Activated CD8-positive, alpha-beta memory T cell treated with anti-CD3 and anti-CD28 coated beads, Interleukin-2, amount 50 U/mL, for 24 hours (primary cell): ENCODE results near the gene CD37.
"Not testable (repeated sequence)": the region's sequence is repeated elsewhere in the genome, so short reads cannot be mapped to it uniquely, and the experiment has no call there.

Source experiments
- DNase-seq: peaks from one replicate; pipeline ENCODE4 v3.0.0-alpha.2; 2020; ENCODE audit errors: extremely low read depth

CD37 gene

DNA sequence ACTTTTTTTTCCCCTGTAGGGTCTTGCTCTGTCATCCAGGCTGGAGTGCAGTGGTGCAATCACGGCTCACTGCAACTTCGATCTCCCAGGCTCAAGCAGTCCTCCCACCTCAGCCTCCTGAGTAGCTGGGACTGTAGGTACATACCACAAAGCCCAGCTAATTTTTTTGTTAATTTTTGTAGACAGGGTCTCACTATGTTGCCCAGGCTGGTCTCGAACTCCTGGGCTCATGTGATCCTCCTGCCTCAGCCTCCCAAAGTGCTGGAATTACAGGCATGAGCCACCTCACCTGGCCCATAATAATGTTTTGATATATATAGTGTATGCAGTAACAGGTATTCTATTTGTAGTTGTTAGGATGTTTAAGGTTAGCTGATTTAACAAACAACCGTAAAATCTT lies 4.0 kb upstream of the CD37 start:
- DNase-seq: not testable (repeated sequence)

DNA sequence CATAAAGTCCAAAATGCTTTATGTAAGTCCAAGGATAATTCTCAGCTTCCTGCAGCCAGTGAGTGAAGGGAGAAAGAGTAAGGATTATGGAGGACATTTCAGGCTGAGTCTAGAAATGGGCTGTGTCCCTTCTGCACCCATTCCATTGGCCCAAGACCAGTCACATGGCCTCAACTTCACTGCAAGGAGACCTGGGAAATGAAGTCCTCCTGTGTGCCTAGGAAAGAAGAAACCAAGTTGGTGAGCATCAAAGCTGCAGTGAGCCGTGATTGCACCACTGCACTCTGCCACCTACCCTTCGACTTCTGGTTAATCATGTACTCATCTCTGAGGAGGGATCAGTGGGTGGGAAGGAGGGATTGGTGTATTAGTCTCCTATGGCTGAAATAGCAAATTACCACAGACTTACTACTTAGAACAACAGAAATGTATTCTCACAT lies 3.6 kb upstream of the CD37 start:
- no peak for DNase-seq

DNA sequence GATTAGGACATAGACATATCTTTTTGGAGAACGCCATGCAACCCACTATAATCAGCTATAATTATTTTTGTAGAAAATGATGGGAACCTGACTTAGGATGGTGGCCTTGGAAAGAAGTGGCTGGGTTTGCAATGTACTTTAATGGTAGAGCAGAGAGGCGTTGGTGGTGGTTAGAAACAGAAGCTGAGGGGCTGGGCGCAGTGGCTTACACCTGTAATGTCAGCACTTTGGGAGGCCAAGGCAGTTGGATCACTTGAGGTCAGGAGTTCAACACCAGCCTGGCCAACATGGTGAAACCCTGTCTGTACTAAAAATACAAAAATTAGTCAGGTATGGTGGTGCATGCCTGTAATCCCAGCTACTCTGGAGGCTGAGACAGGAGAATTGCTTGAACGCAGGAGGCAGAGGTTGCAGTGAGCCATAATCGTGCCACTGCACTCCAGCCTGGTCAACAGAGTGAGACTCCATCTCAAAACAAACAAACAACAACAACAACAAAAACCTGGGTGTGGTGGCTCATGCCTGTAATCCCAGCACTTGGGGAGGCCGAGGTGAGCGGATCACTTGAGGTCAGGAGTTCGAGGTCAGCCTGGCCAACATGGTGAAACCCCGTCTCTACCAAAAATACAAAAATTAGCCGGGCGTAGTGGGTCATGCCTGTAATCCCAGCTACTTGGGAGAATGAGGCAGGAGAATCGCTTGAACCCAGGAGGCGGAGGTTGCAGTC lies 2.4 kb upstream of the CD37 start:
- not testable (repeated sequence) for DNase-seq

DNA sequence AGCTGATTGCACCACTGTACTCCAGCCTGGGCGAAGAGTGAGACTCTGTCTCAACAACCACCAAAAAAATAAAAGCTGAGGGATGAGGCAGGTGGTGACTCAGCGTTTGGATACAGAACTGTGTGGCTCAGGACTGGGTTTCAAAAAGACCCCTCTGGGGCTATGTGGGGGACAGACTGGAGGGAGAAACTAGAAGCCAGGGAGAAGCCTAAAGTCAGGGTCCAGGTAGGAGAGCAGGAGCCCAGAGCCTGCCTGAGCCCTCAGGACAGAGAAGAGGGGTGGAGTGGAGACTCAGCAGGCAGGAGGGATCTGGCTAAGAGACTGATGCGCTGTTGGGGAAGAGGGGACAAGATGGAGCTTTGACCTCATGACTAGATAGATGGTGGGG lies 1.8 kb upstream of the CD37 start:
- DNase-seq: no peak

DNA sequence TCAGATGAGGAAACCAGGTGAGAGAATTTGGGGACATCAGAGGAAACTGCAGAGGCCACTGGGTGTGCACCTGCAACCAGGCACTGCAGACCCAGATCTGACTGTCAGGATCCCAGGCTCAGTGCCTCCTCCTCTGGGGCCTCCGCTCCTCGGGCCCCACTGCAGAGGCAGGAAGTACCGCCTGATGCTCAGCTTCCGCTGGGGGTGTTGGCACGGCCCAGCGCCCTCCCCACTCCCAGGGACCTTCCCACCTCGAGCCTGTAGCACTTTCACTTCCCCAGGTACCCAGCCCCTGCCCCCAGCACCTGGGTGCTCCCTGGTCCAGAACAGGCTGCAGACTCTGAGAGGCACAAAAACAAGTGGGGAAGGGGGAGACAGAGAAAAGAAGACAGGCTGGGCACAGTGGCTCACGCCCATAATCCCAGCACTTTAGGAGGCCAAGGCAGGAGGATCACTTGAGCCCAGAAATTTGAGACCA lies 1.4 kb upstream of the CD37 start:
- DNase-seq: no peak

DNA sequence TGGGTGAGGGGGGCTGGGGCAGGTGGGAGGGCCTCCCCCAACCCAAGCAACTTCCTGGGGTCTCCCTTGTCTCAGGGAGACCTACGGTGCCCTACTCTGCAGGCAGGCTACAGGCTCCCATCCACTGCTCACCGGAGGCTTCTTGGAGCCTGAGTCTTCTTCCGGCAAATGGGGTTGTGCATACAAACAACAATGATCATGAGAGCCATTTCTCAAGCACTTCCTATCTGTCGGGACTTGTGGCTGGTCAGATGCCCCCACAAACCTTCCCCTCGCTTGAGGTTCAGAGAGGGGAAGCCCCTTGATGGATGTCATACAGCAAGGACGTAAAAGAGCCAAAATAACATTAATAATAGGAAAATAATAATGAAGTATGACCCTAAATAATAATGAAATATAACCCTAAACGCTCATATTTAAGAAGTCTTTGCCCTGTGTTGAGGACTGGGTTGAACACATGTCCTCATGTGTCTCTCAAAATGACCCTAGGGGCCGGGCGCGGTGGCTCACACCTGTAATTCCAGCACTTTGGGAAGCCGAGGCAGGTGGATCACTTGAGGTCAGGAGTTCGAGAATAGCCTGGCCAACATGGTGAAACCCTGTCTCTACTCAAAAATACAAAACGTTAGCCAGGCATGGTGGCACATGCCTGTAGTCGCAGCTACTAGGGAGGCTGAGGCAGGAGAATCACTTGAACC lies 727 bp downstream of the CD37 start:
- no peak for DNase-seq

DNA sequence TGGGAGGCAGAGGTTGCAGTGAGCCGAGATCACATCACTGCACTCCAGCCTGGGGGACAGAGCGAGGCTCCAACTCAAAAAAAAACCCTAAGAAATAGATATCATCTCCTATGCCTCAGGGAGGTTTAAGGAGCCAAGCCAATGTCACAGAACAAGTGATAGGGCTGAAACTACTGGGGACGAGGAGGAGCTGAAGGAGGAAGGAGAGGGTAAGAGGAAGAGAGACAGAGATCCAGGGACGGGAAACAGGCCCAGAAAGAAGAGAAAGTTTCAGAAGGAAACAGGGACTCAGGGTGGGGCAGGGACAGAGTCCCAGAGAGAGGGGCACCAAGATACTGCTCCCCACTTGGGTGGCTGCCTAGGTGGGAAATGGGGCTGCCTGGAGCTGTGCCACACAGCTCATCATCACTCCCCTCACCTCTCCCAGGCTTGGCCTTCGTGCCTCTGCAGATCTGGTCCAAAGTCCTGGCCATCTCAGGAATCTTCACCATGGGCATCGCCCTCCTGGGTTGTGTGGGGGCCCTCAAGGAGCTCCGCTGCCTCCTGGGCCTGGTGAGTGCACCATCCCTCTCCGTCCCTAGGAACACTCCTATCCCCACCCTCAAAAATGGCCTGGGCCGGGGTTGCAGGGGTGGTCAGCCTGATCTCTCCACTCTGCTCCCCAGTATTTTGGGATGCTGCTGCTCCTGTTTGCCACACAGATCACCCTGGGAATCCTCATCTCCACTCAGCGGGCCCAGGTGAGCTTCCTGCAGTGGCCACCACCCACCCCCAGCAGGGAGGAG lies 1.5 kb downstream of the CD37 start:
- DNase-seq: no peak

DNA sequence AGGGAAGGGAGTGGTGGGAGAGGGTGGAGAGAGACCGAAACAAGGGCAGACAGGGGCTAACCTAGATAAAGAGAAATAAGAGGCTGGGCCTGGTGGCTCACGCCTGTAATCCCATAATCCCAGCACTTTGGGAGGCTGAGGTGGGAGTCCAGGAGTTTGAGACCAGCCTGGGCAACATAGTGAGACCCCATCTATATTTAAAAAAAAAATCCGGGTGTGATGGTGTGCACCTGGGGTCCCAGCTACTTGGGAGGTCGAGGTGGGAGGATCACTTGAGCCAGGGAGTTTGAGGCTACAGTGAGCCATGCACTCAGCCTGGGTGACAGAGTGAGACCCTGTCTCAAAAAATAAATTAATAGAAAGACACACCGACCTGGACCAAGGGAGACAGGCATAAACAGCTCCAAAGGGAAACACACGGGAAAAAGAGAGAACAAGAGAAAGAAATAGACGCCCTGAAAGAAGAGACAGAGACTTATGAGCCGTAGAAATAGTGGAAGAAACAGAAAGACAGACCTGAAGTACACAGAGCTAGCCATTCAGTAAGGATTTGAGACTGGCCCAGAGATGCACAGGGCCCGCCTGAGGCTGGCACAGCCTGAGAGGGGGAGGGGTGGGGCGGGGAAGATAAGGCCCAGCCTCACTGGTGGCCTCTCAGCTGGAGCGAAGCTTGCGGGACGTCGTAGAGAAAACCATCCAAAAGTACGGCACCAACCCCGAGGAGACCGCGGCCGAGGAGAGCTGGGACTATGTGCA lies 2.2 kb downstream of the CD37 start:
- no peak for DNase-seq

DNA sequence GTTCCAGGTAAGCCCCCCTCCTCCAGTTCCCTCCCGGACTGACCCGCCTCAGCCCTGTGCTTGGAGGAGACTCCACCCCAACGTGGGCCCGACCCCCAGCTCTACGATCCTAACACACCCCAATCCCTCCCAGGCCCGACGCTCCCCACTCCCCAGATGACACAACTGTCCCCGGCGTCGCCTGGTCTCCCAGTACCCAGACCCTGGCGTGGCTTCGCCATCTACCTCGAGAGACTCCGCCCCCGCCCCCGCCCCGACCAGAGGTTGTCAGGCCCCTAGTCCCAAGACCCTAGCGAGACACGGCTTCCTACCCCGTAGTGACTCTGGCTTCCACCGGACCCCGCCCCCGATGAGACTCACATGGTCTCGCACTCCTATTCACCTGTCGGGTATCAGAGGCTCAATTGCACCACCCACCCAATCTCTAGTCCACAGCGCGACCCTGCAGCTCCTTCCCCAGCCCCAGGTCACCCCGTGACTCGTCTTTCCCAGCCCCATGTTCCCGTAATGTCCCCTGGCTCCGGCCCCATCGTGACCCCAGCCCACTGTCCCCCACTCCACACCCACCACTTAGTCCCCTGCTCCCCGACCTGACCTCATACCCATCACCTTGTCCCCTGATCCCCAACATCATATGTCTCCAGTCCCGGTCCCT lies 2.9 kb downstream of the CD37 start:
- DNase-seq: no peak

DNA sequence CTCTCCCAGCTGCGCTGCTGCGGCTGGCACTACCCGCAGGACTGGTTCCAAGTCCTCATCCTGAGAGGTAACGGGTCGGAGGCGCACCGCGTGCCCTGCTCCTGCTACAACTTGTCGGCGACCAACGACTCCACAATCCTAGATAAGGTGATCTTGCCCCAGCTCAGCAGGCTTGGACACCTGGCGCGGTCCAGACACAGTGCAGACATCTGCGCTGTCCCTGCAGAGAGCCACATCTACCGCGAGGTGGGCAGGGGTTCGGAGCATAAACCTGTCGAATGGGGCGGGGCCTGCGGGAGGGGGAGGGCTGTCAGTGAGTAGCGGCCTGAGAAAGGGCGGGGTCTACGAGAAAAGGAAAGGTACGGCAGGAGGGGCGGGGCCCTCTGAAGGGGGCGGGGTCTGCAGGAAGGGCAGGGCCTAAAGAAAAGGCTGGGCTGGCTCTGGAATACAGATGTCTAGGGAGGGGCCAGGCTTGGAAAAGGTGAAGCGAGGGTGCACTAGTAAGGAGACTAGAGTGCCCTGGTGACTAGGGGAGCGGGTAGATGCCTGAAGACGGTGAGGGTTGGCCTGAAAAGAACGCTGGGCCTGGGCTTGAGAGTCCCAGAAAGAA lies 3.6 kb downstream of the CD37 start:
- no peak for DNase-seq

DNA sequence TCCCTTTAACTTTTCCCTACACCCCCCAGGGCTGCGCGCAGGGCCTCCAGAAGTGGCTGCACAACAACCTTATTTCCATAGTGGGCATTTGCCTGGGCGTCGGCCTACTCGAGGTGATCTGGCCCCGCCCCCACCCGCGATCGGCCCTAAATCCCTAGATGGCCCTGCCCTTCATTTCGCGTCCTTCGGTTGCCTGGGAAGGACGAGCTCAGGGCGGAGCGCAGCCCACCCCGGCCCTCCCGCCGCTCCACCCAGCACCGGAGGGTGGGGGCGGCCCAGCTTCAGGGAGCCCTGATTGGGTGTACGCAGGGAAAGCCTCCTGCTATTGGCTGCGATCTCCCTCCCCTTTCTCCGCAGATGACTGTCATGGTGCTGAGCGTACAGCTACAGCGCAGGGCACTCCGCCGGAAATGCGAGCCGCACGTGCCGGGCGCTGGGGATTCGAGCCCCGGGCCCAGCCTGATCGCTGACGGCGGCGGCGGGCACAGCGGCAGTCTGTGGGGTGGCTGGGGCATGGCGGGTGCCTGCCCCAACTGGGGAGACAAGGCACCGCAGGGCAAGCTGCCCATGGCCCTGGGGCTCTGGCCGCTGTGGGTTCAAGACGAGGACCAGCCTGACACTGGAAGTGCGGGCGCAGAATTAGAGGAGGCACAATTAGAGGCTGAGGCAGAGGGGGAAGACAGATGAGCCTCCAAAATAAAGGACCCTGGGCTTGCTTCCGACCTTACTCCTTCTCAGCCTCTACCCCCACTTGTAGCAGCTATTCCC lies 4.3 kb downstream of the CD37 start:
- no peak for DNase-seq

DNA sequence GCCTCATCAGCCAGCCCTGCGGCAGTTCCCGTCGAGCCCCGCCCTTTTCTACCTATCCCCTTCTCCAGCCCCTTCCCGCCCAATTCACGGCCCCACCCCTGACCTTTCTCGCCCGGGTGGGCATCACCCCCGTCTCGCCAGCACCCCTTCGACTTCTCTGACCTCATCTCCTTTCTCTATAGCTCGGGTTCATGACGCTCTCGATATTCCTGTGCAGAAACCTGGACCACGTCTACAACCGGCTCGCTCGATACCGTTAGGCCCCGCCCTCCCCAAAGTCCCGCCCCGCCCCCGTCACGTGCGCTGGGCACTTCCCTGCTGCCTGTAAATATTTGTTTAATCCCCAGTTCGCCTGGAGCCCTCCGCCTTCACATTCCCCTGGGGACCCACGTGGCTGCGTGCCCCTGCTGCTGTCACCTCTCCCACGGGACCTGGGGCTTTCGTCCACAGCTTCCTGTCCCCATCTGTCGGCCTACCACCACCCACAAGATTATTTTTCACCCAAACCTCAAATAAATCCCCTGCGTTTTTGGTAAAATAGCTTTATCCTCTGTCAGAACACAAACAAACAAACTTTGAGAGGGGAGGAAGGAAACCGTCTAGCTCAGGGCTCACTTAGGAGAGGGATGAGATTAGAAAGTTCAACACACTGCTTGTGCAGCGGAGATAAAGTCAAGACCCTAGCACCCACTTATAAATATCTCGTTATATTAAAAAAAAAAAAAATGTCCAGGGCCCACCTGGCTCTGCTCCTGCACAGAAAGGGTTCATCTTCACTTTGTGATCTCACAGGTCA lies 5.1 kb downstream of the CD37 start:
- no peak for DNase-seq

DNA sequence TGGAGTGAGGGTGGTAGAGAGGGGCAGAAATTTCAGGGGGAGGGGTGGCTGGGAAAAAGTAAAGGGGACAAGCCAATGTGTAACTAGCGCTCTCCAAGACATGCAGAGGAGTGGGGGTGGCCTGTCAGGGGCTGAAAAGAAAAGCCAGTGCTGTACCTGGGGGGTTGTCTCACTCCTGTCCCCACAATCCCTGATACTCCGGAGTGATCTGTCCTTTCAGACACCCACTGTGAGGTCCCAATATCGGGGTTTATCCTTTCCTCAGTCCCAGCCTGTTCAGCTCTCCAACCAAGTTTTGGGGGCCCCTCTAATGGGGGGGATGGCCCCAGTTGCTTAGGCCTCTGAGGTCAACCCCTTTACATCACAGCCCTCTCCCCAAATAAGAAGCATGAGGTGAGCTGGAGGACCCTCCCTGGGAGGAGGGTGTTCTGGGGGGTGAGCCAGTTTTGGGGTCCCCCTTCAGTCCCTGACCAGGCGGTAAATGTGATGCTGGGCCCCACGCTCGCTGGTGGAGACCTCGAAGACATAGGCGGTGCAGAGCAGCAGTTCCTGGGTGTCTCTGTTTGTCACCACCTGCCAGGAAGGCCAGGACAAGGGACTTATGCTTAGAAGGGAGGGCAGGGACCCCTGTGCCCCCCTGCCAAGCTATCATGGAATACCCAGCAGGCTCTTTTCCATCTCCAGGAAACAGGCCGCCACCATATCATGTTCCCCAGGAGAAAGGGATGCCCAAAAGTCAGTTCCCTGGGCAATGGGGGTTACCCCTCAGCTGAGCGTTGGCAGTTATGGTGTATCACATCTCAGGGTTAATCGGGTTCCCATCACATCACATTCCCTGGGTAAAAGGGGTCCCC lies 5.9 kb downstream of the CD37 start:
- no peak for DNase-seq

DNA sequence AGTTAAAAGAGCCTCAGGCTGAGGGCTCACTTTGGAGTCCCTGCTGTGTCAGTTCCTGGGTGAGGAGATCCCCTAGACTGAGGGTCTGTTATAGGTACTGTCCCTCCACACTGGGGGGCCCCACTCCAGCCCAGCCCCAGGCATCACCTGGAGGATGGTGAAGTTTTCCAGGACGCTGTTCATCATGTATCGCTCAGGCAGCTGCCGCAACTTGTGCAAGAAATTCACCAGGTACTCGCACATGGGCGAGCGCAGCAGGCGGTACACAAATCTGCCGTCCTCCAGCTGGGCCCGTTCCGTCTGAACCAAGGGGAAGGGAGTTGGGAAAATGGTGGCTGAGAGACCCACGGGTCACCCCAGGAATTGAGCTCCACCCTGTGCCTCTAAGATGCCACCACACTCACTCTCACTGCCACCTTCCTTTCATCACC lies 7.1 kb downstream of the CD37 start:
- no peak for DNase-seq

DNA sequence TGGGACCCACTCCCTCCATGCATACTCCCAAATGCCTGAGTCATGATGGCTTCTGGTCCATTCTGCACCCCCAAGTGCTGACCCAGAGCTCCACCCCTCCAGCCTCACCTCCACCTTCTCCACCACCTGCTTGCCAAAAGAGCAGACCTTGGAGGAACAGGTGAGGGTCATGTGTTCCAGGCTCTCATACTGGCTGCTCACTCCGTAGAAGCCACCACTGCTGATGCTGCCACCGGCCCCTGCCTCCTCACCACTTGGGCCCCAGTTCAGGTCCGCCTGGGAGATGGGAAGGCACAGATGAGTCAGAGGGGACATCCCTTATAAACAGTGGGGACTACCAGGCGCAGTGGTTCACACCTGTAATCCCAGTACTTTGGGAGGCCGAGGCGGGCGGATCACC lies 7.9 kb downstream of the CD37 start:
- DNase-seq: no peak

DNA sequence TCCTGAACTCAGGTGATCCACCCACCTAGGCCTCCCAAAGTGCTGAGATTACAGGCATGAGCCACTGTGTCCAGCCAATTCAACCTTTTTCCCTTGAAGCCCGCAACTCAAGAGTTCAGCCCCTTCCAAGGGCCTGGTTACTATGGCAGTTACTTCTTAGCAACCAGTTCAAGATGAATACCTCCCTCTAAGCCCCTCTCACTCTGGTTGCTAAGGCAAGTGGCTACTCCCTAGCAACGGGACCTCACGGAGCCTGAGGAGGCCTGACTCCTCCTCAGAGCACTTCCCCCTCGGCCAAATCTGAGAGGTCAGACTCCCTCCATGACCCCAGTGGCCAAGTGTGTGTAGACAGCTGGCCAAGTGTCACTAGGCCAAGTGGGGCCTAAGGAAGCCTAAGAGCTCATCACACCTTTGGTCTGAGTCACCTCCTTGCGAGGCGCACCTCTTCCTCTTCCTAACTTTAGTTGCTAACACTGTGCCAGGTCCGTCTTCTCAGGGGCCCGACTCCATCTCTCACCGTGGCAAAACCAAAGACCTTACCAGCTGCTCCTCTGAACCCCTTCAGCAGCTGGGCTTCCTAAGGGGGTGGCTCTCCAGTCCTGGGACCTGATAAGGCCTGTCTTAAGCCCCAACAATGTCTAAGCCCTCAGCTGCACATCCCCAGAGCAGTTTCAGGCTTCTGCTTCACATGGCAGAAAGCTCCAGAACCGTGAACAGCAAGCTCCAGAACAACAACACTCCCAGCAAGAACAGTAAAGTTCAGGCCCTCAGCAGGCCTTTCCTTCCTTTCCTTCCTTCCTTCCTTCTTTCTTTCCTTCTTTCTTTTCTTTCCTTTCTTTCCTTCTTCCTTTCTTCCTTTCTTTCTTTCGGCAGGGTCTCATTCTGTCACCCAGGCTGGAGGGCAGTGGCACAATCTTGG lies 9.6 kb downstream of the CD37 start:
- DNase-seq: no peak

DNA sequence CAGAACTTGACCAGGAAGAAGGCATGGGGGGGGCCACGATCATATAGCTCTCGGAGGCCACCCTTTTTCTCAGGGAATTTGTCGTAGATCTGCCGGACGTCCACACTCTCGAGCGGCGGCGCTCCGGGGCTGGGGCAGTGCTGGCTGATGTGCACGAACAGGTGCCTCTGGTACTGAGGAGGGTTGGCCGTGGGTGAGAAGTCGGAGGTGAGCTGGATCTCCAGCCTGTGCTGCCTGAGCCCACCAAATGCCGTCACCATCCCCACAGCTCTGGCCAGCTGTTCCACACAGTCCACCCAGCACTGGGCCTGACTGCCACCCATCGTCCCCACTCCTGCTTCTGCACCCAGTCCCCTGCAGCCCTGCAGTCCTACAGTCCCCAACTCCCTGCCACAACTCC lies 12.0 kb downstream of the CD37 start:
- no peak for DNase-seq
